Pancreas (tissue), 10 donors: ENCODE data around the gene CYP26A1. TPM values are rescaled to one million over a fixed set of nuclear protein-coding genes. Genes with fewer than 3 reads are reported as not detected.
A peak's percentile ranks its signal among the peaks of the same experiment; 100 is the strongest.

Experiments
- ATAC-seq, 4 donors: fragments of 200-7000 bp; cut with Tn5 transposase; one replicate each; pipeline versions ENCODE4 v1.8.0 to v1.9.1; 2020; ENCODE audit warnings: mild to moderate bottlenecking in 4 of 4, moderate library complexity in 4 of 4
- DNase-seq, 6 donors: peaks; one replicate each; pipeline ENCODE4 v3.0.0-alpha.2; 2020
- FAIRE-seq: peaks from 2 replicates; lab custom pipeline; 2012; peaks lifted over from hg19 to GRCh38; lab: Jason Lieb, UNC
- H3K27ac ChIP-seq, 4 donors: fragments of 200-600 bp; sonication (generic); 1 replicate in 3 of 4; 2 replicates in 1 of 4; pipeline versions ENCODE4 v1.5.0 to v1.8.0; 2020
- H3K27me3 ChIP-seq, 4 donors: fragments of 200-600 bp; one replicate each; pipeline ENCODE4 v1.8.0; 2021
- H3K36me3 ChIP-seq, 3 donors: fragments of 200-600 bp; sonication (generic) in 1 of 3; one replicate each; pipeline versions ENCODE4 v1.5.0 to v1.8.0; 2020 to 2021
- H3K4me1 ChIP-seq, 3 donors: fragments of 200-600 bp; one replicate each; pipeline ENCODE4 v1.8.0; 2021
- H3K4me3 ChIP-seq, 4 donors: fragments of 200-600 bp; sonication (generic) in 2 of 4; one replicate each; pipeline versions ENCODE4 v1.5.0 to v1.8.0; 2020 to 2021
- H3K9me3 ChIP-seq, 4 donors: fragments of 200-600 bp; one replicate each; pipeline ENCODE4 v1.8.0; 2021
- WGBS, 2 donors: extraction: QIAGEN DNeasy Blood & Tissue Kit; methylation state at CpG; one replicate each; pipeline ENCODE4 v1.1.7; 2013; 5-methylcytosine and 5-hydroxymethylcytosine counted together
- intact Hi-C, 3 donors: fragments of 100-400 bp; cut with DNase I; formaldehyde crosslinking; loops; one replicate each; pipeline versions ENCODE4 v1.11.1 to v1.14.2; 2022
- polyA plus RNA-seq, 2 donors: library from polyadenylated mRNA; stranded (reverse); fragments of 200-250 nt; gene quantifications; one replicate each; pipeline ENCODE4 v1.2.3, GENCODE V29; 2013
- total RNA-seq, 6 donors: library from RNA; stranded (reverse); fragmentation: NEBNext Ultra II Directional in 4 of 6; extraction: Animal tissue kit (Norgen Biotek cat#: 25700) in 4 of 6; gene quantifications; one replicate each; pipeline versions ENCODE4 v1.2.1 to v1.2.4, GENCODE V29; 2021 to 2023
- TF ChIP-seq, protein P1 (sequence below), 4 donors: fragments of 200-600 bp; sonication (generic) in 3 of 4; IDR thresholded peaks; one replicate each; pipeline versions ENCODE4 v1.5.0 to v1.8.0; 2021; ENCODE audit warnings: antibody characterized with exemption in 4 of 4
- donor health status: healthy with polysubstance abuse.
- donor health status: DM: no; HTN: no; CAD: no; lungs with moderate emphysema.
- donor health status: DM: no; HTN: no; CAD: no.
- donor health status: control.
- donor health status: control.
- donor health status: Bipolar disorder and iron deficiency.
- donor health status: DM: yes; HTN: yes; CAD: no.
- donor health status: DM: no; HTN: no; CAD: no.
- donor health status: DM: no; HTN: no; CAD: no.
- donor health status: DM: yes; HTN: yes; CAD: no.

The CYP26A1 gene
- total and polyA plus RNA-seq, 8 donors: 0.11 to 0.35 TPM; not detected in 6

- H3K4me3 ChIP-seq: peak overlapping the region in 2 of 4 donors; percentile 28 to 43
- 1 to 2% methylated on average over 39 to 40 of the region's 40 CpGs for WGBS, 2 donors
- TF ChIP-seq, protein P1, sequence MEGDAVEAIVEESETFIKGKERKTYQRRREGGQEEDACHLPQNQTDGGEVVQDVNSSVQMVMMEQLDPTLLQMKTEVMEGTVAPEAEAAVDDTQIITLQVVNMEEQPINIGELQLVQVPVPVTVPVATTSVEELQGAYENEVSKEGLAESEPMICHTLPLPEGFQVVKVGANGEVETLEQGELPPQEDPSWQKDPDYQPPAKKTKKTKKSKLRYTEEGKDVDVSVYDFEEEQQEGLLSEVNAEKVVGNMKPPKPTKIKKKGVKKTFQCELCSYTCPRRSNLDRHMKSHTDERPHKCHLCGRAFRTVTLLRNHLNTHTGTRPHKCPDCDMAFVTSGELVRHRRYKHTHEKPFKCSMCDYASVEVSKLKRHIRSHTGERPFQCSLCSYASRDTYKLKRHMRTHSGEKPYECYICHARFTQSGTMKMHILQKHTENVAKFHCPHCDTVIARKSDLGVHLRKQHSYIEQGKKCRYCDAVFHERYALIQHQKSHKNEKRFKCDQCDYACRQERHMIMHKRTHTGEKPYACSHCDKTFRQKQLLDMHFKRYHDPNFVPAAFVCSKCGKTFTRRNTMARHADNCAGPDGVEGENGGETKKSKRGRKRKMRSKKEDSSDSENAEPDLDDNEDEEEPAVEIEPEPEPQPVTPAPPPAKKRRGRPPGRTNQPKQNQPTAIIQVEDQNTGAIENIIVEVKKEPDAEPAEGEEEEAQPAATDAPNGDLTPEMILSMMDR (IDR thresholded peaks at IDR 0.05): no peak
Measured at GRCh38 chr10:93074147-93074596, 479 bp downstream of the CYP26A1 start.

GRCh38 chr10:93074597-93075368 is 1.1 kb downstream of the CYP26A1 start:
- Histone ChIP-seq H3K4me1 (peaks cover 10 to 15% (median 10%) of the 10 kb centered on the region in 3 donors), H3K9me3 (no peaks in the 10 kb centered on the region), H3K36me3 (no peaks in the 10 kb centered on the region), H3K4me3 (no peak overlapping the region), H3K27ac (no peak overlapping the region), H3K27me3 (peaks cover 0 to 30% (median 13%) of the 10 kb centered on the region in 4 donors)
- no peak for FAIRE-seq
- ATAC-seq: no peak
- intact Hi-C loops: no loop called here
- WGBS, 2 donors: 2% methylated on average over 65 to 67 of the region's 67 CpGs
- TF ChIP-seq, protein P1 (IDR thresholded peaks at IDR 0.05): no peak
- peak in 2 of 6 donors; percentile 59 to 61 for DNase-seq

More at GRCh38 chr10:93074147-93074596, 479 bp downstream of the CYP26A1 start:
- DNase-seq (peak in 2 of 6 donors; percentile 59 to 60), ATAC-seq (no peak), FAIRE-seq (no peak)
- Histone ChIP-seq H3K36me3 (no peaks in the 10 kb centered on the region), H3K4me1 (peaks cover 10 to 15% (median 10%) of the 10 kb centered on the region in 3 donors), H3K27ac (no peak overlapping the region), H3K9me3 (no peaks in the 10 kb centered on the region), H3K27me3 (peaks cover 0 to 26% (median 13%) of the 10 kb centered on the region in 4 donors)
- intact Hi-C loops: no loop called here

- H3K27ac ChIP-seq: no peak overlapping the region
- no peak for ATAC-seq
- intact Hi-C loops: no loop called here
Measured at GRCh38 chr10:93075369-93076221, 1.9 kb downstream of the CYP26A1 start.

DNA sequence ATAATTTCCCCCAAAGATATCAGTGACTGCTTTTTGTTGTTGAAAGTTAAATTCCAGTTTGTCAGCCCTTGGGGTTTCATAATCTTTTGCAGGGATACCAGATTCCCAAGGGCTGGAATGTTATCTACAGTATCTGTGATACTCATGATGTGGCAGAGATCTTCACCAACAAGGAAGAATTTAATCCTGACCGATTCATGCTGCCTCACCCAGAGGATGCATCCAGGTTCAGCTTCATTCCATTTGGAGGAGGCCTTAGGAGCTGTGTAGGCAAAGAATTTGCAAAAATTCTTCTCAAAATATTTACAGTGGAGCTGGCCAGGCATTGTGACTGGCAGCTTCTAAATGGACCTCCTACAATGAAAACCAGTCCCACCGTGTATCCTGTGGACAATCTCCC is 3.2 kb downstream of the CYP26A1 start:
- Histone ChIP-seq H3K9me3 (no peaks in the 10 kb centered on the region), H3K27me3 (peaks cover 0 to 39% (median 13%) of the 10 kb centered on the region in 4 donors), H3K4me3 (no peak overlapping the region), H3K4me1 (peaks cover 10 to 15% (median 14%) of the 10 kb centered on the region in 3 donors), H3K27ac (no peak overlapping the region), H3K36me3 (no peaks in the 10 kb centered on the region)
- intact Hi-C loops: no loop called here
- no peak for ATAC-seq
- TF ChIP-seq, protein P1 (IDR thresholded peaks at IDR 0.05): no peak
- no peak for DNase-seq
- no peak for FAIRE-seq
- WGBS, 2 donors: 35 to 54% methylated on average over 2 of the region's 2 CpGs

More at GRCh38 chr10:93075369-93076221, 1.9 kb downstream of the CYP26A1 start:
- no peaks in the 10 kb centered on the region for H3K36me3 ChIP-seq
- H3K4me3 ChIP-seq: no peak overlapping the region
- peaks cover 0 to 32% (median 13%) of the 10 kb centered on the region in 4 donors for H3K27me3 ChIP-seq
- H3K9me3 ChIP-seq: no peaks in the 10 kb centered on the region
- FAIRE-seq: no peak
- no peak for DNase-seq
- 14 to 17% methylated on average over 25 of the region's 25 CpGs for WGBS, 2 donors
- TF ChIP-seq, protein P1 (IDR thresholded peaks at IDR 0.05): no peak
- H3K4me1 ChIP-seq: peaks cover 10 to 15% (median 14%) of the 10 kb centered on the region in 3 donors
